Rectal smooth muscle tissue (tissue), 1 donor: Measurements from ENCODE around the gene P3H2.
"Not testable (repeated sequence)": the region's sequence is repeated elsewhere in the genome, so short reads cannot be mapped to it uniquely, and the experiment has no call there.

Experiments used
- H3K27ac ChIP-seq: one replicate; pipeline ENCODE4 v1.7.0; 2013; ENCODE audit warnings: low read depth, low read length, inconsistent platforms
- H3K27me3 ChIP-seq: one replicate; pipeline ENCODE4 v1.7.0; 2013; ENCODE audit warnings: low read length; ENCODE audit not compliant: control insufficient read depth, insufficient read depth
- H3K36me3 ChIP-seq: one replicate; pipeline ENCODE4 v1.7.0; 2013; ENCODE audit warnings: low read length; ENCODE audit not compliant: control insufficient read depth, insufficient read depth
- H3K4me1 ChIP-seq: one replicate; pipeline ENCODE4 v1.7.0; 2013; ENCODE audit warnings: low read length; ENCODE audit not compliant: control insufficient read depth, insufficient read depth
- H3K4me3 ChIP-seq: one replicate; pipeline ENCODE4 v1.7.0; 2013; ENCODE audit warnings: low read length
- H3K9ac ChIP-seq: one replicate; pipeline ENCODE4 v1.7.0; 2013; ENCODE audit warnings: low read length

The P3H2 gene

DNA sequence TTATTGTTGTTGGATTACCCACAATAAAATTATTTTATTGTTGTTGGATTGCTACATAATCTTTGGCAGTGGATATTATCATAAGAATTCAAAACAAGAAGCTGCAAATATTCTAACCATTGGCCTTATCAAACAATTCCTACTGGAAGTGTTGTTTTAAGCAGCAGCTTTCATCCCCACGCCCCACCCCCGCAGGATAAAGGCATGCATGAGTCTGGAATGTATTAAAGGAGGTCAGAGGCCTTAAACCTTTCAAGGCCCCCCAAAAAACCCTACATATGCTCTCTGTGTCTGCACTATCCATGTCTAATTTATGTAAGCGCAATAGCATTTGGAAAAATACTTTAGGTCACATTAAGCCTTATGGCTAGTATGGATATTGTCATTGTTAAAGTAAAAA lies 23.1 kb downstream of the P3H2 start:
- Histone ChIP-seq H3K27me3 (no peaks in the 10 kb centered on the region), H3K4me1 (peaks cover 21% of the 10 kb centered on the region), H3K9ac (no peak overlapping the region), H3K27ac (no peak overlapping the region), H3K36me3 (no peaks in the 10 kb centered on the region), H3K4me3 (no peak overlapping the region)

DNA sequence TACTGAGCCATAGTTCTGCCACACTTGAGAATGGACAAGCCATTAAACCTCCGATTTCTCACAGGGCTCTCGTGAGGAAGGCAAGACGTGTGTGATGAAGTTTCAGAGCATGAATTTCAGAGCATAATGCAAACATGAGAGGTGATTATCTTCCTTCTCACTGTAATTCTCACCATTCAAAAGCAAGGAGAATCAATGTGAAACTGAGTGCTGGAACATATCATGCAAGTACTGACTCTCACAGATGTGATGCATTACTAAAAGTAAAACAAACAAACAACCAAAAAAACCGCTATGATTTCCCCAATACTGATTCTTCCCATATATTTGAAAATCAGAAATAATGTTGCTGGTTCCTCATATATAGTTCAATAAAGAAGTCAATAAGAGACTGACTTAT lies 23.7 kb downstream of the P3H2 start:
- no peak overlapping the region for H3K9ac ChIP-seq
- H3K4me3 ChIP-seq, result no peak overlapping the region
- H3K27ac ChIP-seq, result no peak overlapping the region
- peaks cover 16% of the 10 kb centered on the region for H3K4me1 ChIP-seq
- H3K27me3 ChIP-seq, result no peaks in the 10 kb centered on the region
- no peaks in the 10 kb centered on the region for H3K36me3 ChIP-seq

DNA sequence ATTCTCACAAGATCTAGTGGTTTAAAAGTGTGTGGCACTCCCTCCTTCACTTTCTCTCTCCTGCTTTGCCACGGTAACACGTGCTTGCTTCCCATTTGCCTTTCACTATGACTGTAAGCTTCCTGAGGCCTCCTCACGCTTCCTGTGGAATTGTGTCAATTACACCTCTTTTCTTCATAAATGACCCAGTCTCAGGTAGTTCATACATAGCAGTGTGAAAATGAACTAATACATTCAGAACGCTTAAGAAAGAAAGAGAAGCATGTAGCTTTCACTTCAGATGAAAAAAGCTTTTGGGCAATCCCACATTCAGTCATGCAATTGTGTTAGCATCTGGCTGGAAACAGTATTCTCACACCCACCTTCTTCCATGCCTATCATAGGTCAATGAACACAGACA lies 24.4 kb downstream of the P3H2 start:
- Histone ChIP-seq H3K9ac (no peak overlapping the region), H3K27ac (no peak overlapping the region), H3K27me3 (no peaks in the 10 kb centered on the region), H3K4me3 (no peak overlapping the region), H3K36me3 (no peaks in the 10 kb centered on the region), H3K4me1 (peaks cover 16% of the 10 kb centered on the region)

DNA sequence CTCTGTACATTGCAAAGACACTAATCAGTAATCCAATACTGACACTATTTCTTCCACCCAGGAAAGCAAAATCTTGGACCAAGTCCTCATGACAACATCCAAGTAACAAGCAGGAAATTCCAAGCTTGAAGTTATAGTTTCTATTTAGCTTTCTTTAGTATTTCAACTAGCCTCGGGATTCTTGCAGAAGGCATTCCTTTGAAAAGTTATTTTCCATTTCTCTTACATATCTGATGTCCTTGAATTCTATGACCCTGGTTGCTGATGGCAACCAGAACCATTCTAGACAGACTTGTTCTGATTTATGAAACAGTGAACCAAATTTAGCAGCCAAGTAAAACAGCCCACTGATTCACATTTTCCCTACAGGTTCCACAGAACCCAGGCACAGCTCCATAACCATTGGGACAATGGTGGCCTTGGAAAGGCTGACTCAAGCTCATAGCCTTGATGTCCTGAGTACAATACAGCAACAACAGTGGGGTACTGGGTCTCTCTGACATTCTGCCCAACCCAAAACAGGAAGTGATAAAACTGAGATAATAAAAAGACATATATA lies 26.5 kb downstream of the P3H2 start:
- Histone ChIP-seq H3K27ac (peak overlapping the region; percentile 66), H3K9ac (no peak overlapping the region), H3K4me1 (peaks cover 10% of the 10 kb centered on the region), H3K36me3 (no peaks in the 10 kb centered on the region), H3K27me3 (no peaks in the 10 kb centered on the region), H3K4me3 (no peak overlapping the region)

DNA sequence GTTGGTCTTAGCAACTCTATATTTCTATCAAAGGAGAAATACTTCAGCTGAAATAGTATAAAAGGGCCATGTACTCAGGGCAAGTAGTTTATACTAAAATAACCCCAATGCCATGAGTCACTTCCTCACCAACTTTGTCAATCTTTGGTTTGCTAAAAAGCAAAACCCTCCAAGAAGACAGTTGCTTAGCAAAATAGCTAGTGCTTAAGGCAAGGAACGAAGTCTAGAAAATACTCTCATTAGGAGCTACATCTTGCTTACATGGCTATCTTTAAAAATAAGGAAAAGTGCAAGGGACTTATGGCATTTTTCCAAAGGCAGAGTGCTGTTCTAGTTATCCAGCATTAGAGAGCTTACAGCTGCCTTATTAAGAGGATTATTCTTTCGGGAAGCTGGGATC lies 28.4 kb downstream of the P3H2 start:
- H3K36me3 ChIP-seq, result no peaks in the 10 kb centered on the region
- H3K27me3 ChIP-seq, result no peaks in the 10 kb centered on the region
- peak overlapping the region; percentile 66 for H3K27ac ChIP-seq
- no peak overlapping the region for H3K4me3 ChIP-seq
- no peak overlapping the region for H3K9ac ChIP-seq
- peaks cover 10% of the 10 kb centered on the region for H3K4me1 ChIP-seq

DNA sequence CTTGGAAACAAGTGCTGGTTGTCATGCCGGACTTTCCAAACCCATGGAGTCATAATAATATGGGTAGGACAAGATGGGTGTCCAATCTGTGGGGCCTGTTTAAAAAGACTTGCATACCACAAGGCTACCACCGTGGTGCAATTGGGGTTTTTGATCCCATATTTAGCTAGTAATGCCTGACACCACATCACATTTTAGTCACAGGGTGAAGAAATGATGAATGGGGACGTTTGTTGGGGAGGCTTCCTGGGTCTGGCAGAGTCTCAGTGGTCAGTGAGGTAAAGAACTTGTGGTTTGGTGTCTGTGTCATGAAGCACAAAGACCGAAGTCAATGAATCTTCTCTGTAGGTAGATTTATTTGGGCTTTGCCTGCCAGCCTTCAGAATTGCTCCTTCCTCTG lies 31.0 kb downstream of the P3H2 start:
- Histone ChIP-seq H3K27me3 (no peaks in the 10 kb centered on the region), H3K36me3 (no peaks in the 10 kb centered on the region), H3K27ac (no peak overlapping the region), H3K4me1 (peaks cover 8% of the 10 kb centered on the region), H3K9ac (no peak overlapping the region), H3K4me3 (no peak overlapping the region)

DNA sequence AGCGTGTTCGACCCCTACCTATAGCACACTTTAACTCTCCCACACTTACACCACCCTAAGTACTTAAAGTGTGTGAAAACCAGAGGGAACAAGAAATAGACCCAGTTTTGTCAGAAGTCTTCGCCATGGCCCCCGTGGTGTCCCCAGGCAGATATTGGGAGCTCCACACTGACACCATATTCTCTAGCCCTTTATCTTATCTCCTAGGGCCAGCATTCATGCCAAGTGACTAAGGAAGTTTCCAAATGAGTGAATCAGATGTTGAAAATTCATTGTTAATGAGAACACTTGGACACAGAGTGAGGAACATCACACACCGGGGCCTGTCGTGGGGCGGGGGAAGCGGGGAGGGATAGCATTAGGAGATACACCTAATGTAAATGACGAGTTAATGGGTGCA lies 31.8 kb downstream of the P3H2 start:
- Histone ChIP-seq H3K4me3 (no peak overlapping the region), H3K9ac (no peak overlapping the region), H3K27ac (no peak overlapping the region), H3K36me3 (no peaks in the 10 kb centered on the region), H3K27me3 (no peaks in the 10 kb centered on the region), H3K4me1 (no peaks in the 10 kb centered on the region)

DNA sequence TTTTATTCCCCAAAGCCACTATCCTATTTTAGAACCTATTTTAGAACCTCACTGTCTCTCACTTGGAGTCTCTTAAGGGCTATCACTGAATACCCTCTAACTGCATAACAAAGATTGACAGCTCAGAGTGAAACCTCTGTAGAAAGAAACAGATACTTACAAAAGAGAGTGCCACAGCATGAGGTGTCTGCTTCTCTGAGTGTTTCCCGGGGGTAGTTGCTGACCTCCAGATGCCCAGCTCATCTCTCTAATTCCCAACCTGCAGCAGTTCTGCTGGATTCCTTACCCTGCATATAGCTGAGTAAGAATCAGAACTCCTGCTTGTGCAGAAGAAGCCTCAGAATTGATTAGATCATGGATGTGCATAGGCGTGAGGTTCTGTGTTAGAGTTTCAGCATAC lies 34.5 kb downstream of the P3H2 start:
- Histone ChIP-seq H3K4me1 (no peaks in the 10 kb centered on the region), H3K27me3 (no peaks in the 10 kb centered on the region), H3K27ac (no peak overlapping the region), H3K4me3 (no peak overlapping the region), H3K9ac (no peak overlapping the region), H3K36me3 (no peaks in the 10 kb centered on the region)

DNA sequence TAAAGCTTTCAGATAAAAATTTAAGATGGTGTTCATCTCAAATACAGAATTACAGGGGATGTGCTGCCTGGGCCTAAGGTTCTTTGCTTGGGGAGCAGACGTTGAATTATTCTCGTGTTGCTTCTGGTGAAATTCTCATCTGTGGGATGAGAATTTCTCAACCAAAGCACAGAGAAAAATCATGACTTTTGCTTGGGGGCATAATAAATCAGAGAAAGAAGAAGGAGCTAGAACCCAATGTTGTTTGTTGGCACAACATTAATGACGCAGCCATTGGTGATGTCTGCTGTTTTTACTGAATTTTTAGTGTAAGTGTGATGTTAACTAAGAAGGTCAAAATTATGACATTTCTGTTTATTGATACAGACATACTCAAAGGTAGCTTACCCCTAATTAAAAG lies 35.7 kb downstream of the P3H2 start:
- no peaks in the 10 kb centered on the region for H3K4me1 ChIP-seq
- H3K27me3 ChIP-seq, result no peaks in the 10 kb centered on the region
- no peak overlapping the region for H3K4me3 ChIP-seq
- no peak overlapping the region for H3K27ac ChIP-seq
- no peak overlapping the region for H3K9ac ChIP-seq
- no peaks in the 10 kb centered on the region for H3K36me3 ChIP-seq

DNA sequence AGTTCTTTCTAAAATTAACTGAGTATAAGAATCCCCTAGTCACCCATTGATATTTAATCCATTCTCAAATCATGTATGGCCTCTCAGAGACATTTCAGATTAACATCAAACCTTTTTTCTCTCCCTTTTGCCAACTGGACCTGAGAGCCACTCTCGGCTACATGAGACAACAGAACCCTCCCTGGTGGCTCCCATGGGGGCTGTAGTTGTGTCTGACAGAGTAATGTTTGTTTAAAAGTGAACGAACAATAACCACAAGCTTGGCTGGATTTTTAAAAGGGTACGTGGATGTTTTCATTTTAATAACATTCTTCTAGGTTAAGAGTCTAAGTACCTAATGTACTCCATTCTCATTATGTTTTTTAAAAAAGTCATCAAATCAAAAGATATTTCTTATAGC lies 37.1 kb downstream of the P3H2 start:
- no peak overlapping the region for H3K4me3 ChIP-seq
- no peak overlapping the region for H3K27ac ChIP-seq

DNA sequence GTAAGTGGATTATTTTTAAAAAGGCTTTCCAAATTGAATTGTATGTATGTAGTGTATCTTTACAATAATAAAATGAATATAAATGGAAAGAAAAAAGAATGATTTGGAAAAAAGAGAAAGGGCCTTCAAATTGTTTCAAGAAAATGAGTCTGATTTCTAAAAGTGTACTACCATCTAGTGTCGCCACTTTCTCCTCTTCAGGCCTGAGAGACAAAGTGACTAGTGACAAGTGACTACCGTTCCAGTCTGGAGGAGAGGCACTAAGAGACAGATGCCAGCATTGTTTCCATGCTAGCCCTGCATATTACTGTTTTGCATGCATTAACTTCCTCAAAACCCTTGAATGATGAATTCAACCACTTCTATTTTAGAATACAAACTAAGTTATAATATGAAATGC lies 39.3 kb downstream of the P3H2 start:
- no peak overlapping the region for H3K4me3 ChIP-seq
- H3K9ac ChIP-seq, result no peak overlapping the region
- peaks cover 13% of the 10 kb centered on the region for H3K4me1 ChIP-seq
- H3K27me3 ChIP-seq, result no peaks in the 10 kb centered on the region
- no peaks in the 10 kb centered on the region for H3K36me3 ChIP-seq
- H3K27ac ChIP-seq, result no peak overlapping the region

More for the DNA sequence above, 37.1 kb downstream of the P3H2 start:
- no peaks in the 10 kb centered on the region for H3K36me3 ChIP-seq
- no peaks in the 10 kb centered on the region for H3K4me1 ChIP-seq
- H3K27me3 ChIP-seq, result no peaks in the 10 kb centered on the region
- no peak overlapping the region for H3K9ac ChIP-seq

DNA sequence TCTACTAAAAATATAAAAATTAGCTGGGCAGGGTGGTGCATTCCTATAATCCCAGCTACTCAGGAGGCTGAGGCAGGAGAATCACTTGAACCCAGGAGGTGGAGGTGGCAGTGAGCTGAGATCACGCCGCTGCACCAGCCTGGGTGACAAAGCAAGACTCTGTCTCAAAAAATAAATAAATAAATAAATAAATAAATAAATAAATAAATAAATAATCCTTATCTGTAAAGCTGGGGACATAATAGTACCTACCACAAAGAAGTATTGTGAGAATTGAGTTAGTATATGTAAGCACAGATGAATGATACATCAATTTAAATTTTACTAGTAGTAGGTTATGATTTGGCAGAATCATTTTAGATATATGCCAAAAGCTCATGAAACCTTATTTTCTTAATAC lies 41.5 kb downstream of the P3H2 start:
- peaks cover 18% of the 10 kb centered on the region for H3K4me1 ChIP-seq
- not testable (repeated sequence) for H3K36me3 ChIP-seq

DNA sequence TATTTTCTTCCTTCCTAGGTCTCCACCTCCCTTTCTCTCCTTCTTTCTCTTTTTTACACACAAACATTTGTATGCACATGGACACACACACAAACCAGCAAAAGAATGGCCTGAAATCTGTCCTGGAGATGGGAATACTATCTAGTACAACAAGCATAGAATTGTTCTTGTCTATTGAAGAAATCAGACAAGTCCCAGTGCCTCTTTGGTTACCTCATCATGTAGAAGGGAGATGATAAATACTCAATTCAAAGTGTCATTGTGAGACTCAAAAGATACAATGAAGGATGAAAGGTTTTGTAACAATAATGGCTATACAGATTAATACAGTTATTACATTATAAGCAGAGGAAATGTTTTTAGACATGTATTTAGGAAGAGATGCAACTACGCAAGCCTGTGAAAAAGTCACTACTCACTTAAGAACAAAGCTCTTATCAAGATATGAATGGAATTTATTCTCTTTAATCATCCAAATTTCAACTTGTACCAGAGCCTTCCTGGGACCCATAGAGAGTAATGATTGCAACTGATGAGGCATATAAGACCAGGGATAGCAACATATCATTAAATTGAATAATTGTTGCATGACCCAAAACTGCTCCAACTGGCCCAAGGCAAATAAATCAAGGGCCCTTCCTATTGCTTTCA lies 43.2 kb downstream of the P3H2 start:
- H3K27ac ChIP-seq, result peak overlapping the region; percentile 81
- no peaks in the 10 kb centered on the region for H3K36me3 ChIP-seq
- H3K9ac ChIP-seq, result no peak overlapping the region
- peaks cover 18% of the 10 kb centered on the region for H3K4me1 ChIP-seq
- no peaks in the 10 kb centered on the region for H3K27me3 ChIP-seq
- no peak overlapping the region for H3K4me3 ChIP-seq

More for the DNA sequence above, 41.5 kb downstream of the P3H2 start:
- H3K4me3 ChIP-seq, H3K27ac ChIP-seq, H3K9ac ChIP-seq, H3K27me3 ChIP-seq: not testable (repeated sequence)
